Measurements from ENCODE around the gene SSH2.

GRCh38 chr17:29740017-29740416 is 190.0 kb downstream of the SSH2 start:
- no peak for TF ChIP-seq CTCF (IDR thresholded peaks at IDR 0.05; ENCODE audit: borderline replicate concordance, extremely low read depth, low read length, poor library complexity, severe bottlenecking)
- no peak for TF ChIP-seq EZH2 (IDR thresholded peaks at IDR 0.05; ENCODE audit: borderline replicate concordance, low read depth, low read length, severe bottlenecking)
